ENCODE data around the gene AIMP2.

DNA sequence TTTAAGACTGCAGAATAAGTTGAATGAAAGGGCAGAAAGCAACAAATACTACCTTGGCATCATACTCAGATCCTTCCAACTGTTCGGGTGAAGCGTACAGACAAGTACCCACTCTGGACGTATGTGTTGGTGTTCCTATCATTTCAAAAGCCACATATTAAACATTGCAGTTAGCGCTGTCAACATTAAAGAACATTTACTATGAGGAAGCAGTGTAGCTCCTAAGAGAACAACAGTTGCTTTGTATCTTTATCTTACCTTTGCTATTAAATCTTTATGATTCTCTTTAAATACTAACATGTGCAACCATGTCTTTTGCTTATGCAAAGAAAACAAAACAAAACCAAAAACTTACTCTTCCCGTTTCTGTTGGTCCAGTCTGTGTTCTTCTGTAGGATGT, 19.5 kb downstream of the AIMP2 start:
- TF ChIP-seq, protein P1, sequence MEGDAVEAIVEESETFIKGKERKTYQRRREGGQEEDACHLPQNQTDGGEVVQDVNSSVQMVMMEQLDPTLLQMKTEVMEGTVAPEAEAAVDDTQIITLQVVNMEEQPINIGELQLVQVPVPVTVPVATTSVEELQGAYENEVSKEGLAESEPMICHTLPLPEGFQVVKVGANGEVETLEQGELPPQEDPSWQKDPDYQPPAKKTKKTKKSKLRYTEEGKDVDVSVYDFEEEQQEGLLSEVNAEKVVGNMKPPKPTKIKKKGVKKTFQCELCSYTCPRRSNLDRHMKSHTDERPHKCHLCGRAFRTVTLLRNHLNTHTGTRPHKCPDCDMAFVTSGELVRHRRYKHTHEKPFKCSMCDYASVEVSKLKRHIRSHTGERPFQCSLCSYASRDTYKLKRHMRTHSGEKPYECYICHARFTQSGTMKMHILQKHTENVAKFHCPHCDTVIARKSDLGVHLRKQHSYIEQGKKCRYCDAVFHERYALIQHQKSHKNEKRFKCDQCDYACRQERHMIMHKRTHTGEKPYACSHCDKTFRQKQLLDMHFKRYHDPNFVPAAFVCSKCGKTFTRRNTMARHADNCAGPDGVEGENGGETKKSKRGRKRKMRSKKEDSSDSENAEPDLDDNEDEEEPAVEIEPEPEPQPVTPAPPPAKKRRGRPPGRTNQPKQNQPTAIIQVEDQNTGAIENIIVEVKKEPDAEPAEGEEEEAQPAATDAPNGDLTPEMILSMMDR (IDR thresholded peaks at IDR 0.05; ENCODE audit: low read depth, low read length): no peak
- no peak for TF ChIP-seq POLR2A (IDR thresholded peaks at IDR 0.05; ENCODE audit: extremely low read depth, insufficient read length)
- no peak for TF ChIP-seq MYC (IDR thresholded peaks at IDR 0.05; ENCODE audit: low read depth, low read length)
